ENCODE measurements around the gene SLC29A2. TPM values are rescaled to one million over a fixed set of nuclear protein-coding genes. Genes with fewer than 3 reads are reported as not detected.

Gene SLC29A2
- total RNA-seq, 1 experiment from 2014 or later: 39.7 TPM

DNA sequence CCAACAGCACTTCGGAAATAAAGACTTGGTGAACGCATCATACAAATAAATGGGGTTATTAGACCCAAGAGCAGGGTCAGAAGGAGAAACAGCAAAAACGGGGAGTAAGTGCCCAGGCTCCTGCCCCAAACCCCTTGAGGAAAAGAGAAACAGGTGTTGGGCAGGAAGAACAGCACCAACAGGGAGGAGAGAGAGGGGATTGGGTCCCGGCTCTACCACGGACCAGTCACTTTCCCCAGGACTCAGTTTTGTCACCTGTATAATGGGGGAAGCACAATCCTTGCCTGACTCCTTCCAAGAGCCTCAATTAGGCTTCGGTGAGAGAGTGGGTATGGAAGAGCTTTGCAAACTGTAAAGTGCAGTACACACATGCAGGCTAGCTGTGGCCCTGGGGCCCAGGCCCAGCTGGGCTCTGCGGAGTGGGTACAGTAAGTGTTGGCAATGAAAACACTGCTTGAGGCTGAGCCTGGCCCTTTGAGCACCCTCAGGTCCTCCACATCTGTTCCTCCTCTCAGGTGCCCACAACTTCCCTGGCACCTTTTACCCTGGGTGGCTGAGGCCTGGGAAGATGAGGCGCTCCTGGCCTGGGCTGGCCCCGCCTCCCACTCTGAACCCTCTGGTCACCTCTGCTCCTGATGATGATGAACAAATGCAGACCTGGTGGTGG is 8.9 kb downstream of the SLC29A2 start:
- CTCF ChIA-PET: interaction anchor here (0.8 to 2.8 kb wide), 6 partner anchors 9 to 59 kb away, joined by 3 to 23 read pairs (median 8); partner anchors contain the start of gene SLC29A2
- Histone ChIP-seq H3K79me2 (ENCODE audit: insufficient read depth, low read length) (peaks cover 3% of the 10 kb centered on the region; the same call in 1 of the 2 replicates), H3K27me3 (ENCODE audit: insufficient read depth, low read length) (no peaks in the 10 kb centered on the region), H3K36me3 (ENCODE audit: control insufficient read depth in 1 of 2, insufficient read depth in 2 of 2, low read length in 2 of 2) (peaks cover 18 to 31% of the 10 kb centered on the region in 2 experiments; a peak in 3 of 4 replicates), H3K4me2 (ENCODE audit: low read length) (no peak overlapping the region), H3K9me3 (ENCODE audit: control insufficient read depth in 1 of 2, insufficient read depth in 1 of 2, low read depth in 1 of 2, low read length in 2 of 2) (no peaks in the 10 kb centered on the region), H2AFZ (ENCODE audit: low read depth, low read length, poor library complexity, severe bottlenecking) (no peak overlapping the region), H4K20me1 (ENCODE audit: insufficient read depth) (no peaks in the 10 kb centered on the region), H3K9ac (ENCODE audit: low read length) (no peak overlapping the region), H3K4me3 (replicated peaks in 1 of 2; ENCODE audit: low read depth in 1 of 2, low read length in 2 of 2) (no peak overlapping the region), H3K27ac (ENCODE audit: low read depth, low read length) (no peak overlapping the region), H3K9me2 (ENCODE audit: insufficient read depth) (no peaks in the 10 kb centered on the region), H3K4me1 (ENCODE audit: control insufficient read depth in 1 of 2, insufficient read depth in 2 of 2, low read length in 2 of 2) (peaks cover 0 to 7% of the 10 kb centered on the region in 2 experiments; a peak in 1 of 4 replicates)
- ATAC-seq (no peak), DNase-seq (ENCODE audit: low read depth, low spot score) (no peak)
- TF ChIP-seq CEBPB (IDR thresholded peaks at IDR 0.05; ENCODE audit: low read depth) (no peak), ZFX (IDR thresholded peaks at IDR 0.05) (no peak), POLR2AphosphoS5 (IDR thresholded peaks at IDR 0.05; ENCODE audit: low read depth, low read length) (peak; percentile 44)
- TF ChIP-seq, protein P1, sequence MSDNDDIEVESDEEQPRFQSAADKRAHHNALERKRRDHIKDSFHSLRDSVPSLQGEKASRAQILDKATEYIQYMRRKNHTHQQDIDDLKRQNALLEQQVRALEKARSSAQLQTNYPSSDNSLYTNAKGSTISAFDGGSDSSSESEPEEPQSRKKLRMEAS (IDR thresholded peaks at IDR 0.05): no peak
- BruUV-seq (replicated peaks): no TSS peak
- POLR2A ChIA-PET: no interaction called here
- intact Hi-C loops (cut with micrococcal nuclease): no loop called here
- RAD21 ChIA-PET (ENCODE audit: low non-redundant PET in 1 of 2, low total read pairs in 2 of 2, uncharacterized antibody in 2 of 2, unreplicated experiment in 2 of 2): no interaction called here

- BruUV-seq (replicated peaks): no TSS peak
- H3K36me3 ChIP-seq (ENCODE audit: control insufficient read depth in 1 of 2, insufficient read depth in 2 of 2, low read length in 2 of 2): peaks cover 11 to 20% of the 10 kb centered on the region in 2 experiments; a peak in 3 of 4 replicates
- no peak for DNase-seq (ENCODE audit: low read depth, low spot score)
Observed at GRCh38 chr11:66361502-66361941, 10.0 kb downstream of the SLC29A2 start.

More at GRCh38 chr11:66361502-66361941, 10.0 kb downstream of the SLC29A2 start:
- Histone ChIP-seq H2AFZ (ENCODE audit: low read depth, low read length, poor library complexity, severe bottlenecking) (no peak overlapping the region), H3K4me2 (ENCODE audit: low read length) (no peak overlapping the region), H3K4me3 (replicated peaks in 1 of 2; ENCODE audit: low read depth in 1 of 2, low read length in 2 of 2) (no peak overlapping the region), H3K27me3 (ENCODE audit: insufficient read depth, low read length) (no peaks in the 10 kb centered on the region), H3K9me3 (ENCODE audit: control insufficient read depth in 1 of 2, insufficient read depth in 1 of 2, low read depth in 1 of 2, low read length in 2 of 2) (no peaks in the 10 kb centered on the region), H3K9ac (ENCODE audit: low read length) (no peak overlapping the region), H3K9me2 (ENCODE audit: insufficient read depth) (no peaks in the 10 kb centered on the region), H4K20me1 (ENCODE audit: insufficient read depth) (no peaks in the 10 kb centered on the region), H3K27ac (ENCODE audit: low read depth, low read length) (no peak overlapping the region), H3K4me1 (ENCODE audit: control insufficient read depth in 1 of 2, insufficient read depth in 2 of 2, low read length in 2 of 2) (peaks cover 0 to 7% of the 10 kb centered on the region in 2 experiments; a peak in 1 of 4 replicates), H3K79me2 (ENCODE audit: insufficient read depth, low read length) (no peaks in the 10 kb centered on the region)
- CTCF ChIA-PET: interaction anchor here (0.6 kb wide), 1 partner anchor 11 kb away, joined by 3 read pairs; no protein-coding TSS in a partner anchor
- TF ChIP-seq POLR2AphosphoS5 (IDR thresholded peaks at IDR 0.05; ENCODE audit: low read depth, low read length) (0 out of 2 replicates have a peak, but pooled peaks have one; percentile 38), SIN3A (IDR thresholded peaks at IDR 0.05; ENCODE audit: low read depth) (peak; percentile 56), ZBTB33 (IDR thresholded peaks at IDR 0.05; ENCODE audit: extremely low read depth, insufficient replicate concordance, low read length) (no peak)
- RAD21 ChIA-PET (ENCODE audit: low non-redundant PET in 1 of 2, low total read pairs in 2 of 2, uncharacterized antibody in 2 of 2, unreplicated experiment in 2 of 2): no interaction called here
- intact Hi-C loops (cut with micrococcal nuclease): no loop called here
- POLR2A ChIA-PET: no interaction called here
- ATAC-seq: no peak

Data from HCT116 (cell line).